ENCODE data around the gene ASCC1.
"Not testable (repeated sequence)": the region's sequence is repeated elsewhere in the genome, so short reads cannot be mapped to it uniquely, and the experiment has no call there.

Gene ASCC1

DNA sequence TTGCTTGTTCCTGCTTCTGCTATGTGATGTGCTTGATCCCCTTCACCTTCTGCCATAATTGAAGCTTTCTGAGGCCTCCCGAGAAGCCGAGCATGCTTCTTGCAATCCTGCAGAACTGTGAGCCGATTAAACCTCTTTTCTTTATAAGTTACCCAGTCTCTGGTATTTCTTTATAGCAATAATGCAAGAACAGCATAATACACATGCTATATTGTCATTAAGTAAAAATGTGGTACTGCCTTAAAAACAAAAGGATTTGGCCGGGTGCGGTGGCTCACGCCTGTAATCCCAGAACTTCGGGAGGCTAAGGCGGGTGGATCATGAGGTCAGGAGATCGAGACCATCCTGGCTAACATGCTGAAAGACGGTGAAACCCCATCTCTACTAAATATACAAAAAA, 59.9 kb downstream of the ASCC1 start:
- no peak overlapping the region for H3K4me3 ChIP-seq (ENCODE audit: low read length)
- TF ChIP-seq, protein P1, sequence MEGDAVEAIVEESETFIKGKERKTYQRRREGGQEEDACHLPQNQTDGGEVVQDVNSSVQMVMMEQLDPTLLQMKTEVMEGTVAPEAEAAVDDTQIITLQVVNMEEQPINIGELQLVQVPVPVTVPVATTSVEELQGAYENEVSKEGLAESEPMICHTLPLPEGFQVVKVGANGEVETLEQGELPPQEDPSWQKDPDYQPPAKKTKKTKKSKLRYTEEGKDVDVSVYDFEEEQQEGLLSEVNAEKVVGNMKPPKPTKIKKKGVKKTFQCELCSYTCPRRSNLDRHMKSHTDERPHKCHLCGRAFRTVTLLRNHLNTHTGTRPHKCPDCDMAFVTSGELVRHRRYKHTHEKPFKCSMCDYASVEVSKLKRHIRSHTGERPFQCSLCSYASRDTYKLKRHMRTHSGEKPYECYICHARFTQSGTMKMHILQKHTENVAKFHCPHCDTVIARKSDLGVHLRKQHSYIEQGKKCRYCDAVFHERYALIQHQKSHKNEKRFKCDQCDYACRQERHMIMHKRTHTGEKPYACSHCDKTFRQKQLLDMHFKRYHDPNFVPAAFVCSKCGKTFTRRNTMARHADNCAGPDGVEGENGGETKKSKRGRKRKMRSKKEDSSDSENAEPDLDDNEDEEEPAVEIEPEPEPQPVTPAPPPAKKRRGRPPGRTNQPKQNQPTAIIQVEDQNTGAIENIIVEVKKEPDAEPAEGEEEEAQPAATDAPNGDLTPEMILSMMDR (IDR thresholded peaks at IDR 0.05; ENCODE audit: insufficient read depth, low read depth, low read length, missing control alignments) = no peak
- DNase-seq (ENCODE audit: low read depth) = no peak

DNA sequence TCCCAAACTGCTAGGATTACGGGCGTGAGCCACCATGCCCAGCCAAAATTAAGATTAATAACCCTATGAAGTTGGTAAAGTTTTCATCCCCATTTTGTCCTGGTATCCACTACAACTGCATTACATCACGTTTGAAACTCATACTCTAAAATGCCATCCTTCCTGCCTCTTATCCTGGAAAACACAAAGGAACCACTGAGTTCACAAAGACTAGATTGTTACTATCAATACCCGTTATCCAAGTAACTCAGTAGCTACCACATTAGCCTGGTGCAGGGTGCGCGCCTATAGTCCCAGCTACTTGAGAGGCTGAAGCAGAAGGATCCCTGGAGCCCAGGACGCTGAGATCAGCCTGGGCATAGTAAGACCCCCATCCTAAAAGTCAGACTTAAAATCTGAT, 63.8 kb downstream of the ASCC1 start:
- no peak for DNase-seq (ENCODE audit: low read depth)
- no peak overlapping the region for H3K4me3 ChIP-seq (ENCODE audit: low read length)
- TF ChIP-seq, protein P1 (IDR thresholded peaks at IDR 0.05; ENCODE audit: insufficient read depth, low read depth, low read length, missing control alignments) = no peak

DNA sequence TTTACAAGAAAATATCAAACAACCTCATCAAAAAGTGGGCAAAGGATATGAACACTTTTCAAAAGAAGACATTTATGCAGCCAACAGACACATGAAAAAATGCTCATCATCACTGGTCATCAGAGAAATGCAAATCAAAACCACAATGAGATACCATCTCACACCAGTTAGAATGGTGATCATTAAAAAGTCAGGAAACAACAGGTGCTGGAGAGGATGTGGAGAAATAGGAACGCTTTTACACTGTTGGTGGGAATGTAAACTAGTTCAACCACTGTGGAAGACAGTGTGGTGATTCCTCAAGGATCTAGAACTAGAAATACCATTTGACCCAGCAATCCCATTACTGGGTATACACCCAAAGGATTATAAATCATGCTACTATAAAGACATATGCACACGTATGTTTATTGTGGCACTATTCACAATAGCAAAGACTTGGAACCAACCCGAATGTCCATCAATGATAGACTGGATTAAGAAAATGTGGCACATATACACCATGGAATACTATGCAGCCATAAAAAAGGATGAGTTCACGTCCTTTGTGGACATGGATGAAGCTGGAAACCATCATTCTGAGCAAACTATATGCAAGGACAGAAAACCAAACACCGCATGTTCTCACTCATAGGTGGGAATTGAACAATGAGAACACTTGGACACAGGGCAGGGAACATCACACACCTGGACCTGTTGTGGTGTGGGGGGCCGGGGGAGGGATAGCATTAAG, 65.2 kb downstream of the ASCC1 start:
- not testable (repeated sequence) for H3K4me3 ChIP-seq (ENCODE audit: low read length); DNase-seq (ENCODE audit: low read depth)

DNA sequence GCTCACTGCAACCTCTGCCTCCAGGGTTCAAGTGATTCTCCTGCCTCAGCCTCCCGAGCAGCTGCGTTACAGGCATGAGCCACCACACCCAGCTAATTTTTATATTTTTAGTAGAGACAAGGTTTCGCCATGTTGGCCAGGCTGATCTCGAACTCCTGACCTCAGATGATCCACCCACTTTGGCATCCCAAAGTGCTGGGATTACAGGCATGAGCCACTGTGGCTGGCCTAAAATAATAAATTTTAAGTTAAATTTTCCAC, 68.8 kb downstream of the ASCC1 start:
- H3K4me3 ChIP-seq (ENCODE audit: low read length); DNase-seq (ENCODE audit: low read depth): not testable (repeated sequence)

DNA sequence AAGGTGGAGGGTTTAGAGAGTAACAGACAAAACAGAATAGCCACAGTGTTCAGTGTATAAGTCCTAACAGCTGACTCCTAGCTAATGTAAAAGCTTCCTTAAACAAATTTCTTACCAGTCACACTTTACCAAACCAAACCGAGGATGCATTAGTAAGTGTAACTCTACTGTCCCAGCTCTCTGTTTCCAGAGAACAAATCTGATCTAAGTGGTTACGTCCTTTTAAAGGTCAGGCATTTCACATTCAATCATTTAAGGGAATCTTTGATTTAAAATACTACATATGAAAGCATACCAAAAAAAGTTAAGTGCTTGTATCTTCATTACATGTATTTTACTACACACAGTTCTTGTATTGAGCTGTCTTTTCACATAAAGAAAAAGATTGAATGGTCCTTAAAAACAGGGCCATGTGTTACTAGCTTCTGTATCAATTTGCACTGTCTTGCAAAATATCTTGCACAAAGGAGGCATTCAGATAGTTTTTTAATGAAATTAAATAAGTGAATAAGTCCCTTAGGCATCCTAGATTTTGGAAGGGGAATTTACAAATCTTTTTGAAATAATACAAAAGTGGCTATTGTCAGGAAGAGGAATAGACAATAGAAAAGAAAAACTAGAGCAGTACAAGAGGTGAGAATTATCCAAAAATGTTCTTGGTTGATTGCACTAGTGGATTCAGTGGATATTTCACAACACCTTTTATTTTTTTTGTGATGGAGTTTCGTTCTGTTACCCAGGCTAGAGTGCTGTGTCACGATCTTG, 69.3 kb downstream of the ASCC1 start:
- H3K4me3 ChIP-seq (ENCODE audit: low read length) = no peak overlapping the region
- no peak for DNase-seq (ENCODE audit: low read depth)
- TF ChIP-seq, protein P1 (IDR thresholded peaks at IDR 0.05; ENCODE audit: insufficient read depth, low read depth, low read length, missing control alignments) = no peak

DNA sequence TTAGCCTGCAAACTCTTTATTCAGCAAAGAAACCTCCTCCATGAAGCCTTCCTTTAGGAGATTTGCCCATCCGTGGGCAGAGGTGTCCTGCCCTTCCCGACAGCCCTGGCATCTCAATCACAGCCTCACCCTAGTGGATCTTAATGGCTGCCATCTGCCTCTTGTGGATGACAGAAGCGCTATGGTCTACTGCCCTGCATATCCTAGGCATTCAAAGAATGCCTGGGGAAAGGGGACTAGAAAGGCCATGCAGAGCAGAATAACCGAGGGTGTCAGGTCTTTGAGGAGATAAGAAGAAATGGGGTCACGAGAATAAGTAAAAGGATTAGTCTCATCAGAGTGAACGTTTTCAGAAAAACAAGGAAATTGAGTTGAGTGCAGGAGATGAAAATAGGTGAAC, 70.0 kb downstream of the ASCC1 start:
- TF ChIP-seq, protein P1 (IDR thresholded peaks at IDR 0.05; ENCODE audit: insufficient read depth, low read depth, low read length, missing control alignments) = no peak
- DNase-seq (ENCODE audit: low read depth) = no peak
- H3K4me3 ChIP-seq (ENCODE audit: low read length) = no peak overlapping the region

DNA sequence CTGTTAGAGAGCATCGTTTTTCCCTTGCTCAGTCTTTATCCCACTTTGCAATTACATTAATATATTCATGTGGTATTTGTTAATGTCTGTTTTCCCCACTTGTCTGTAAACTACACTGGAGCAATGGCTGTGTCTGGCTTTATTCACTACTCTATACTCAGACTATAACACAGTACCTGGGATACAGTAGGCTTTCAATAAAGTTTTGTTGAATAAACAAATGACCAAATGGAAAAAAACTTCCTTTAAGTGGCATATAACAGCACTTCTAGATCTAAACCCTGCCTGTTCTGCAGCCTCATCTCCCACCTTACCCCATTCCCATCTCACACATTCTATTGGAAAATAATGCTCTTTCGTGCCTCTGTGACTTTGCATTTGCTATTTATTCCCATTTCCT, 70.4 kb downstream of the ASCC1 start:
- H3K4me3 ChIP-seq (ENCODE audit: low read length) = no peak overlapping the region
- TF ChIP-seq, protein P1 (IDR thresholded peaks at IDR 0.05; ENCODE audit: insufficient read depth, low read depth, low read length, missing control alignments) = no peak
- no peak for DNase-seq (ENCODE audit: low read depth)

DNA sequence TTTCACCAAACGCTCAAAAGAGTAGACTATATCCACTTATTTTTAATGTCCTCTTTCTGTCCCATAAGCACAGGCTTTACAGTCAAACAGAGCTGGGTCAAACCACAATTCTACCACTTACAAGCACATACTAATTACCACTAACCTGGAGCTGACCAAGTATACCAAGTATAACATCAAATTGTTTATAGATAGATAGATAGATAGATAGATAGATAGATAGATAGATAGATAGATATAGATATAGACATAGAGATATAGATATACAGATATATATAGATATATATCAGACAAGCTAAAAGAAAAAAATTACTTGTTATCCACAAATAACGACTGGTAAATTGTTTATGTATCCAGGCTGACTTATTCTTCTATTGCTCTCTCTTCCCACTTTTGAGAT, 75.2 kb downstream of the ASCC1 start:
- DNase-seq (ENCODE audit: low read depth) = no peak
- no peak overlapping the region for H3K4me3 ChIP-seq (ENCODE audit: low read length)
- TF ChIP-seq, protein P1 (IDR thresholded peaks at IDR 0.05; ENCODE audit: insufficient read depth, low read depth, low read length, missing control alignments) = no peak

Measured in epithelial cell of esophagus (primary cell).